Smooth muscle cell (in vitro differentiated cells): ENCODE measurements around the gene AKAP7. TPM values are rescaled to one million over a fixed set of nuclear protein-coding genes. Genes with fewer than 3 reads are reported as not detected.

Source experiments
- DNase-seq: peaks from one replicate; lab custom pipeline; 2025; ENCODE audit not compliant: unreplicated experiment; lab: John Stamatoyannopoulos, UW
- H2AFZ ChIP-seq: fragments of 200-600 bp; sonication (generic); 2 replicates; pipeline ENCODE4 v1.6.0; 2016; ENCODE audit warnings: antibody characterized with exemption, low read depth, mild to moderate bottlenecking
- H3F3A ChIP-seq: fragments of 200-600 bp; sonication (generic); 2 replicates; pipeline ENCODE4 v1.6.0; 2017; ENCODE audit warnings: antibody characterized with exemption, low read depth
- H3K27ac ChIP-seq: fragments of 200-600 bp; sonication (generic); 2 replicates; pipeline ENCODE4 v1.5.1; 2016; ENCODE audit warnings: low read depth, mild to moderate bottlenecking
- H3K27me3 ChIP-seq: fragments of 200-600 bp; sonication (generic); 2 replicates; pipeline ENCODE4 v1.6.1; 2016; ENCODE audit warnings: low read depth, mild to moderate bottlenecking
- H3K36me3 ChIP-seq: fragments of 200-600 bp; sonication (generic); 2 replicates; pipeline ENCODE4 v1.5.1; 2016; ENCODE audit warnings: low read depth
- H3K4me1 ChIP-seq: fragments of 200-600 bp; sonication (generic); 2 replicates; pipeline ENCODE4 v1.5.1; 2016; ENCODE audit warnings: low read depth
- H3K4me2 ChIP-seq: fragments of 200-600 bp; sonication (generic); 2 replicates; pipeline ENCODE4 v1.6.0; 2016; ENCODE audit warnings: mild to moderate bottlenecking
- H3K4me3 ChIP-seq: fragments of 200-600 bp; sonication (generic); 2 replicates; pipeline ENCODE4 v1.5.1; 2016; ENCODE audit warnings: mild to moderate bottlenecking
- H3K79me2 ChIP-seq: fragments of 200-600 bp; sonication (generic); 2 replicates; pipeline ENCODE4 v1.6.0; 2016; ENCODE audit warnings: low read depth, mild to moderate bottlenecking
- H3K9ac ChIP-seq: fragments of 200-600 bp; sonication (generic); 2 replicates; pipeline ENCODE4 v1.6.0; 2016; ENCODE audit warnings: low read depth
- H3K9me3 ChIP-seq: fragments of 200-600 bp; sonication (generic); replicated peaks from 2 replicates; pipeline ENCODE4 v1.5.1; 2016; ENCODE audit warnings: low read depth
- H4K20me1 ChIP-seq: fragments of 200-600 bp; sonication (generic); 2 replicates; pipeline ENCODE4 v1.6.0; 2016; ENCODE audit warnings: low read depth
- CTCF ChIP-seq: fragments of 200-600 bp; sonication (generic); IDR thresholded peaks from 2 replicates; pipeline ENCODE4 v1.5.1; 2017; ENCODE audit warnings: borderline replicate concordance, mild to moderate bottlenecking, antibody characterized with exemption; ENCODE audit not compliant: insufficient read depth, poor library complexity, severe bottlenecking
- WGBS: methylation state at CpG from one replicate; pipeline ENCODE4 v1.1.7; 2016; ENCODE audit warnings: low lambda C conversion rate; 5-methylcytosine and 5-hydroxymethylcytosine counted together
- polyA plus RNA-seq: library from polyadenylated mRNA; unstranded; fragments of >200 nt; fragmentation: Nextera tagmentation; extraction: Ambion mirVana; gene quantifications from 2 replicates; pipeline ENCODE4 v1.2.1, GENCODE V29; 2016
- total RNA-seq: library from RNA; depleted of rRNA; stranded (reverse); fragments of >200 nt; gene quantifications from 2 replicates; pipeline ENCODE4 v1.2.3, GENCODE V29; 2014

AKAP7 gene
- total and polyA plus RNA-seq, 2 experiments from 2014 or later, result 2.0 to 6.5 TPM

- WGBS, result 86% methylated on average over 1 of the region's 1 CpG
- no peak for TF ChIP-seq CTCF
- no peak overlapping the region for H3K4me3 ChIP-seq
- no peak overlapping the region for H3K27ac ChIP-seq
- no peaks in the 10 kb centered on the region for H3F3A ChIP-seq
- peak overlapping the region; percentile 55 for H3K4me2 ChIP-seq
- no peaks in the 10 kb centered on the region for H3K9me3 ChIP-seq
- no peak overlapping the region for H2AFZ ChIP-seq
- no peaks in the 10 kb centered on the region for H3K4me1 ChIP-seq
- H3K79me2 ChIP-seq, result no peaks in the 10 kb centered on the region
- no peaks in the 10 kb centered on the region for H3K36me3 ChIP-seq
- H3K27me3 ChIP-seq, result no peaks in the 10 kb centered on the region
- no peak overlapping the region for H3K9ac ChIP-seq
- no peak for DNase-seq
- no peaks in the 10 kb centered on the region for H4K20me1 ChIP-seq
These were observed 28.6 kb downstream of the AKAP7 start for GRCh38 chr6:131163886-131164285.

- no peak overlapping the region for H3K27ac ChIP-seq
- H3K4me3 ChIP-seq, result no peak overlapping the region
- WGBS, result 47% methylated on average over 2 of the region's 2 CpGs
- no peak overlapping the region for H3K9ac ChIP-seq
- H3F3A ChIP-seq, result no peaks in the 10 kb centered on the region
- TF ChIP-seq CTCF, result no peak
- H3K79me2 ChIP-seq, result no peaks in the 10 kb centered on the region
- no peaks in the 10 kb centered on the region for H3K36me3 ChIP-seq
- H3K9me3 ChIP-seq, result no peaks in the 10 kb centered on the region
- no peak overlapping the region for H2AFZ ChIP-seq
- no peaks in the 10 kb centered on the region for H3K27me3 ChIP-seq
- H4K20me1 ChIP-seq, result no peaks in the 10 kb centered on the region
- no peak for DNase-seq
- peak overlapping the region; percentile 55 for H3K4me2 ChIP-seq
- H3K4me1 ChIP-seq, result no peaks in the 10 kb centered on the region
These were observed 29.2 kb downstream of the AKAP7 start for GRCh38 chr6:131164506-131164905.

GRCh38 chr6:131167773-131168172 is 32.5 kb downstream of the AKAP7 start:
- Histone ChIP-seq H3K9me3 (no peaks in the 10 kb centered on the region), H3K36me3 (no peaks in the 10 kb centered on the region), H3K27me3 (no peaks in the 10 kb centered on the region), H3F3A (no peaks in the 10 kb centered on the region), H3K4me3 (no peak overlapping the region), H3K27ac (no peak overlapping the region), H4K20me1 (no peaks in the 10 kb centered on the region), H3K4me1 (no peaks in the 10 kb centered on the region), H2AFZ (no peak overlapping the region), H3K9ac (no peak overlapping the region), H3K79me2 (no peaks in the 10 kb centered on the region), H3K4me2 (no peak overlapping the region)
- WGBS, result 91% methylated on average over 3 of the region's 3 CpGs
- TF ChIP-seq CTCF, result peak; percentile 16
- DNase-seq, result no peak

- no peaks in the 10 kb centered on the region for H3F3A ChIP-seq
- H2AFZ ChIP-seq, result no peak overlapping the region
- H3K27me3 ChIP-seq, result no peaks in the 10 kb centered on the region
- no peak overlapping the region for H3K4me3 ChIP-seq
- H3K4me1 ChIP-seq, result no peaks in the 10 kb centered on the region
- H3K9me3 ChIP-seq, result no peaks in the 10 kb centered on the region
- no peaks in the 10 kb centered on the region for H3K36me3 ChIP-seq
- no peaks in the 10 kb centered on the region for H4K20me1 ChIP-seq
- no peak overlapping the region for H3K4me2 ChIP-seq
- H3K27ac ChIP-seq, result no peak overlapping the region
- H3K79me2 ChIP-seq, result no peaks in the 10 kb centered on the region
- no peak for DNase-seq
- no peak for TF ChIP-seq CTCF
- H3K9ac ChIP-seq, result no peak overlapping the region
These were observed 34.3 kb downstream of the AKAP7 start for GRCh38 chr6:131169613-131170012.
